ENCODE measurements around the gene INO80D.

DNA sequence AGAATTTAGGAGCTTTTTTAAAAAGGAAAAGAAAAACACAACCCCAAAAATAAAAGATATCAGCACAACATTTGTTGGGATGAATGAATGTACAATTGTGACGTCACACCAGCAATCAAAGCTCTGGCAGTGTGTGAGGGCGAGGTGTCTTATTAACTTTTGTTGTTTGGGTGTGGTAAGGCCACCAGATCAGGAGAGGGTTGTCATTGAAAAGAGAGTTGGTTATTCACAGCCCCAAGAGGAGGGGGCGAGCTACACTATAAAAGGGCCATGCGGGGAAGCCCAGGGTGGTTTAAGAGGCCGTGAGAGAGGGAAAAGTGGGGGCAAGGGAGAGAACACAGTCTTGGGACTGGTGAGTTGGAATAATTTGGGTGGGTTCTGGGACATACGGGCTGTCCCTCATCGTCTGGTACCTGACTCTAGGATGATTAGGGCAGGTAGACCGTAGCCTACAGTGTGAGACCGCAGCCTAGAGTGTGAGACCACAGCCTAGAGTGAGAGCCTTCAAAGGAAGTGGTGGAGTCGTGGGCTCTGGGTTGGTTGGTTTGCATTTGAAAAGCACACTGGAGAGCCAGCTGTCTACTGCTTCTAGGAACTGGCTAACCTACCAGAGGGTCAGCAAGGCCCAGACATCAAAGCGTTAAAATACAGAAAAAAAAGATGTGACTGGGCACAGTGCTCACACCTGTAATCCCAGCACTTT is 128.4 kb downstream of the INO80D start:
- TF ChIP-seq, protein P1, sequence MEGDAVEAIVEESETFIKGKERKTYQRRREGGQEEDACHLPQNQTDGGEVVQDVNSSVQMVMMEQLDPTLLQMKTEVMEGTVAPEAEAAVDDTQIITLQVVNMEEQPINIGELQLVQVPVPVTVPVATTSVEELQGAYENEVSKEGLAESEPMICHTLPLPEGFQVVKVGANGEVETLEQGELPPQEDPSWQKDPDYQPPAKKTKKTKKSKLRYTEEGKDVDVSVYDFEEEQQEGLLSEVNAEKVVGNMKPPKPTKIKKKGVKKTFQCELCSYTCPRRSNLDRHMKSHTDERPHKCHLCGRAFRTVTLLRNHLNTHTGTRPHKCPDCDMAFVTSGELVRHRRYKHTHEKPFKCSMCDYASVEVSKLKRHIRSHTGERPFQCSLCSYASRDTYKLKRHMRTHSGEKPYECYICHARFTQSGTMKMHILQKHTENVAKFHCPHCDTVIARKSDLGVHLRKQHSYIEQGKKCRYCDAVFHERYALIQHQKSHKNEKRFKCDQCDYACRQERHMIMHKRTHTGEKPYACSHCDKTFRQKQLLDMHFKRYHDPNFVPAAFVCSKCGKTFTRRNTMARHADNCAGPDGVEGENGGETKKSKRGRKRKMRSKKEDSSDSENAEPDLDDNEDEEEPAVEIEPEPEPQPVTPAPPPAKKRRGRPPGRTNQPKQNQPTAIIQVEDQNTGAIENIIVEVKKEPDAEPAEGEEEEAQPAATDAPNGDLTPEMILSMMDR (IDR thresholded peaks at IDR 0.05) = no peak
- TF ChIP-seq POLR2AphosphoS5 (IDR thresholded peaks at IDR 0.05) (no peak), EP300 (IDR thresholded peaks at IDR 0.05) (no peak), POLR2A (IDR thresholded peaks at IDR 0.05) (no peak)
